ENCODE results near the gene AKR1A1. TPM values are rescaled to one million over a fixed set of nuclear protein-coding genes. Genes with fewer than 3 reads are reported as not detected.

The AKR1A1 gene
- total RNA-seq (ENCODE audit: unreplicated experiment): 182 TPM
- long read RNA-seq, transcript AKR1A1-214 (10 exons, 1,360 nt): minor isoform, 15 of 119 reads
- long read RNA-seq, transcript AKR1A1-204 (4 exons, 1,018 nt): minor isoform, 6 of 119 reads
- long read RNA-seq, transcript AKR1A1-202 (10 exons, 1,818 nt): minor isoform, 16 of 119 reads
- long read RNA-seq, transcript AKR1A1-201 (9 exons, 1,166 nt): major isoform, 44 of 119 reads
- long read RNA-seq, partial matches to known transcripts: 15 of 119 reads
- long read RNA-seq, other reads (novel, unspliced or antisense): 21 of 119 reads

DNA sequence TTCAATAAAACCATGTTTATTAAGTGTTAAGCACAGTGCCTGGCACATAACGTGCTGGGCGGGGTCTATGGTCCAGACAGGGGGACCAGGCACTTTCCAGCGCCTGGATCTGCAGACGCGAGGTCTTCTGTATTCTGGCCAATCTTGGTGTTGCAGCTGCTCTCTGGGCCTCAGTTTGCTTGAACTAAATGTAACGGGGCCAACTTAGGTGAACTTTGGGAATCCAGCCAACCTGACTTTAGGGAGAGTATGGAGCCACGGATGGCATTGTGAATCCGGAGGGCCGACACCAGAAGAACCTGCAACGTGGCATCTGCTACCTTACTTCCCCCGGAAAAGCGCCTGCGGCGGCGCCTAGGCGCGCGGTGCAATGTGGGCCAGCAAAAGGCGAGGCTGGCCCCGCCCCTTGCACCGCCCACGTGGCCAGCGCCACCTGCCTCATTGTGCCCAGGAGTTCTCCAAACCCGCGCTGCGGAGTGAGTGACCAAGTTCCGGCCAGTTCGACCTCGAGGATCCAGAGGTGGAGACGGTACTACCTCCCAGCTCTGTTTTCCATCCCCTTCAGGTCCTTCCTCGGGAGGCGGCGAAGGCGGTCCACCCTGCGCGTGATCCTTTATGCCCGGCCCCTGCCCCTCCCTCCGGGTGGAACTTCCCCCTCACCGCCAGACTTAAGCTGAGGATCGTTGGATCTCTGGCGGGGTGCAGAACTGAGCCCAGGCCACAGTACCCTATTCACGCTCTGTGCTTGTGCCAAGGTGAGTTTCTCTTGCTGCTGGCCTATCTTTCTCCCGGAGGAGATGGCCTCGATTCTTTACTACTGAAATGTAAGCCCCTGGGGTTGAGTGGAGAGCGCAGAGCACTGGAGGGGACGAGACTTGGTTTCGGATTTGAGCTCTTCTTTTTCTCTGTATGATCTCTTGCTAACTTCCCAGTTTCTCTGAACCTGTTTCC is at the start of gene AKR1A1:
TSS of gene AKR1A1 (plus strand) at position 426 of the 951 bp plus-strand sequence. CDS start 10,969 bp downstream, outside the sequence.
- Mint-ChIP-seq H3K36me3 (ENCODE audit: unreplicated experiment) (no peaks in the 10 kb centered on the region), H3K4me3 (ENCODE audit: unreplicated experiment) (peak within 1 kb of the TSS; percentile 98), H3K27me3 (ENCODE audit: unreplicated experiment) (peaks cover 6% of the 10 kb centered on the region), H3K27ac (ENCODE audit: unreplicated experiment) (peak within 1 kb of the TSS; percentile 98), H3K9me3 (ENCODE audit: unreplicated experiment) (peaks cover 4% of the 10 kb centered on the region), H3K4me1 (ENCODE audit: low read depth, unreplicated experiment) (peaks cover 10% of the 10 kb centered on the region)
- TF ChIP-seq, protein P1, sequence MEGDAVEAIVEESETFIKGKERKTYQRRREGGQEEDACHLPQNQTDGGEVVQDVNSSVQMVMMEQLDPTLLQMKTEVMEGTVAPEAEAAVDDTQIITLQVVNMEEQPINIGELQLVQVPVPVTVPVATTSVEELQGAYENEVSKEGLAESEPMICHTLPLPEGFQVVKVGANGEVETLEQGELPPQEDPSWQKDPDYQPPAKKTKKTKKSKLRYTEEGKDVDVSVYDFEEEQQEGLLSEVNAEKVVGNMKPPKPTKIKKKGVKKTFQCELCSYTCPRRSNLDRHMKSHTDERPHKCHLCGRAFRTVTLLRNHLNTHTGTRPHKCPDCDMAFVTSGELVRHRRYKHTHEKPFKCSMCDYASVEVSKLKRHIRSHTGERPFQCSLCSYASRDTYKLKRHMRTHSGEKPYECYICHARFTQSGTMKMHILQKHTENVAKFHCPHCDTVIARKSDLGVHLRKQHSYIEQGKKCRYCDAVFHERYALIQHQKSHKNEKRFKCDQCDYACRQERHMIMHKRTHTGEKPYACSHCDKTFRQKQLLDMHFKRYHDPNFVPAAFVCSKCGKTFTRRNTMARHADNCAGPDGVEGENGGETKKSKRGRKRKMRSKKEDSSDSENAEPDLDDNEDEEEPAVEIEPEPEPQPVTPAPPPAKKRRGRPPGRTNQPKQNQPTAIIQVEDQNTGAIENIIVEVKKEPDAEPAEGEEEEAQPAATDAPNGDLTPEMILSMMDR (IDR thresholded peaks at IDR 0.05; ENCODE audit: partially characterized antibody, unreplicated experiment): no peak
- DNase-seq: peak; percentile 88

DNA sequence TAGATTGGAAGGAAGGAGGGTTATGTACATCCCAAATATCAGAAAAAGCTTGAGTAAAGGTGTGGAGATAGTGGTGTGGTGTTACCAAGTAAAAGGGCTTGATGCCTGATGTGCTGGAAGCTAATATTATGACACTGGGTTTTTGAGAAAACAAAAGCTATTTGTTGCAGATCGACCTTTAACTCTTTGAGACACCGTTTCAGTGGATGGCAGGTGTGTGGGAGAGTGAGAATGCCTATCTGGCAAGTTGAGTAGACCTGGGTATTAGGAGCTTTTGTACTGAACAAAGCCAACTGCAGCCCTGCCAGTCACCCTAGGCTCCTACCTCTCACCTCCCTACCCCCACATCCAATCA is 49.1 kb upstream of the AKR1A1 start:
- no peak for DNase-seq
- Mint-ChIP-seq H3K4me3 (ENCODE audit: unreplicated experiment) (peak overlapping the region; percentile 98), H3K27me3 (ENCODE audit: unreplicated experiment) (peaks cover 7% of the 10 kb centered on the region), H3K36me3 (ENCODE audit: unreplicated experiment) (peaks cover 2% of the 10 kb centered on the region), H3K9me3 (ENCODE audit: unreplicated experiment) (peaks cover 13% of the 10 kb centered on the region), H3K4me1 (ENCODE audit: low read depth, unreplicated experiment) (peaks cover 18% of the 10 kb centered on the region), H3K27ac (ENCODE audit: unreplicated experiment) (no peak overlapping the region)
- TF ChIP-seq, protein P1 (IDR thresholded peaks at IDR 0.05; ENCODE audit: partially characterized antibody, unreplicated experiment): no peak

DNA sequence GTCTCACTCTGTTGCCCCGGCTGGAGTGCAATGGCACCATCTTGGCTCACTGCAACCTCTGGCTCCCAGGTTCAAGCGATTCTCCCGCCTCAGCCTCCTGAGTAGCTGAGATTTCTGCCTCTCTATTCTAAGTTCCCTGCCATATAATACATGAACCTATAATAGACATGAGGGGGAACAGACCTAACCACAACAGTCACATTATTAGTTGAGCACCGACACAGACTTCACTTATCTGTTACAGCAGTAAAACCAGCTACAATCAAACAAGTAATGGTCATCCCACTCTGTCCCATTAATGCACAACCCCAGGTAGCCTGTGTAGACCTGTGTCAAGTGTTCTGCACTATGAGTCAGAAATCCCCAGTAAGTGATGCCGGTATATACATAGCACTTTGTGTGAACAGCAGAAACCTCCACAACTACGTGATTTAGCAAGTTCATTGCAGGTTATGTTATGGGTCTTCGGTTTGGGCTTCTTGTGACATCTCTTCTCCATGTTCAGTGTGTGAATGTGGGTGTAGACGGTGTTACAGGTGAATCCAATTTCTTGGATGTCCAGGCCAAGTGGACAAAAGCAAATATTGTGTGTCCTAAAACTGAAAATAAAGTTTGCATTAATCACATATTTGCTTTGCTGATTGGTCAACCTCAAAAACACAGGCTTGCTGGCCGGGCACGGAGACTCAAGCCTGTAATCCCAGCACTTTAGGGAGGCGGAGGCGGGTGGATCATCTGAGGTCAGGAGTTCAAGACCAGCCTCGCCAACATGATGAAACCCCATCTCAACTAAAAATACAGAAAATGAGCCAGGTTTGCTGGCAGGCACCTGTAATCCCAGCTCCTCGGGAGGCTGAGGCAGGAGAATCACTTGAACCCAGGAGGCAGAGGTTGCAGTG is 46.9 kb upstream of the AKR1A1 start:
- peaks cover 12% of the 10 kb centered on the region for H3K4me1 Mint-ChIP-seq (ENCODE audit: low read depth, unreplicated experiment)
- H3K27ac Mint-ChIP-seq (ENCODE audit: unreplicated experiment): no peak overlapping the region
- DNase-seq: no peak
- peaks cover 11% of the 10 kb centered on the region for H3K9me3 Mint-ChIP-seq (ENCODE audit: unreplicated experiment)
- TF ChIP-seq, protein P1 (IDR thresholded peaks at IDR 0.05; ENCODE audit: partially characterized antibody, unreplicated experiment): no peak
- no peak overlapping the region for H3K4me3 Mint-ChIP-seq (ENCODE audit: unreplicated experiment)
- H3K36me3 Mint-ChIP-seq (ENCODE audit: unreplicated experiment): no peaks in the 10 kb centered on the region
- H3K27me3 Mint-ChIP-seq (ENCODE audit: unreplicated experiment): peaks cover 7% of the 10 kb centered on the region

DNA sequence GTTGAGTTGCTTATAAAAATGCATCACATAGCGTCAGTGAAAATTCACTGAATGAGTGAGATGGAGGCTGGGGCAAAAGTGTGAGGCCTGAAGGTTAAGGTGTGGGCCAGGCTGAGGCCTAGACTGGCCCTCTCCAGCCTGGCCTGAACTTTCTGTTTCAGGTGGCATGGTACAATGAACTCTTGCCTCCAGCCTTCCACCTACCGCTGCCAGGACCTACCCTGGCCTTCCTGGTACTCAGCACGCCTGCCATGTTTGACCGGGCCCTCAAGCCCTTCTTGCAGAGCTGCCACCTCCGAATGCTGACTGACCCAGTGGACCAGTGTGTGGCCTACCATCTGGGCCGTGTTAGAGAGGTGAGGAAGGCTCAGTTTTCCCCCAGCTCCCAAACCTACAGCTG is 43.4 kb upstream of the AKR1A1 start:
- DNase-seq: no peak
- Mint-ChIP-seq H3K27me3 (ENCODE audit: unreplicated experiment) (peaks cover 8% of the 10 kb centered on the region), H3K4me3 (ENCODE audit: unreplicated experiment) (no peak overlapping the region), H3K27ac (ENCODE audit: unreplicated experiment) (peak overlapping the region; percentile 19), H3K4me1 (ENCODE audit: low read depth, unreplicated experiment) (no peaks in the 10 kb centered on the region), H3K9me3 (ENCODE audit: unreplicated experiment) (peaks cover 4% of the 10 kb centered on the region), H3K36me3 (ENCODE audit: unreplicated experiment) (no peaks in the 10 kb centered on the region)
- TF ChIP-seq, protein P1 (IDR thresholded peaks at IDR 0.05; ENCODE audit: partially characterized antibody, unreplicated experiment): no peak

All from glutamatergic neuron (in vitro differentiated cells).